Caco-2 (cell line): ENCODE measurements around the gene GIN1. TPM values are rescaled to one million over a fixed set of nuclear protein-coding genes. Genes with fewer than 3 reads are reported as not detected.
"Not testable (repeated sequence)": the region's sequence is repeated elsewhere in the genome, so short reads cannot be mapped to it uniquely, and the experiment has no call there.

Experiments used
- BruUV-seq: library from RNA; stranded (reverse); fragments of 400-500 nt; replicated peaks from 2 replicates; lab custom pipeline; 2021; lab: Mats Ljungman, UMichigan
- CTCF ChIA-PET: fragments of 300-600 bp; sonication (Branson Sonifier 250); formaldehyde crosslinking; loops from one replicate; lab custom pipeline; 2022; ENCODE audit warnings: antibody characterized with exemption; lab: Charles Lee
- POLR2A ChIA-PET: fragments of 300-600 bp; sonication (Branson Sonifier 250); formaldehyde crosslinking; loops from one replicate; lab custom pipeline; 2022; ENCODE audit warnings: antibody characterized with exemption; lab: Charles Lee
- DNase-seq, 2 experiments: peaks; one replicate each; pipeline versions ENCODE4 v3.0.0 to v3.0.0-alpha.2; 2020 to 2022
- H3K27me3 ChIP-seq: replicated peaks from 2 replicates; pipeline ENCODE4 v1.6.0; 2011; ENCODE audit warnings: low read length; ENCODE audit not compliant: control insufficient read depth, insufficient read depth
- H3K36me3 ChIP-seq: 2 replicates; pipeline ENCODE4 v1.5.1; 2011; ENCODE audit warnings: low read length; ENCODE audit not compliant: control insufficient read depth, insufficient read depth
- H3K4me1 ChIP-seq: fragments of 250-450 bp; sonication (Bioruptor Pico); 2 replicates; pipeline ENCODE4 v1.5.1; 2020; ENCODE audit warnings: mild to moderate bottlenecking
- H3K4me3 ChIP-seq: 2 replicates; pipeline ENCODE4 v1.5.1; 2011; ENCODE audit warnings: low read depth, mild to moderate bottlenecking, control low read depth, low read length
- H3K9me3 ChIP-seq: fragments of 250-450 bp; sonication (Bioruptor Pico); 2 replicates; pipeline ENCODE4 v1.5.1; 2020; ENCODE audit warnings: mild to moderate bottlenecking, moderate library complexity
- H3K27ac Mint-ChIP-seq: one replicate; pipeline ENCODE4 v1.8.0; 2022; ENCODE audit warnings: mixed read lengths; ENCODE audit not compliant: unreplicated experiment
- H3K27me3 Mint-ChIP-seq: one replicate; pipeline ENCODE4 v1.8.0; 2022; ENCODE audit warnings: mixed read lengths; ENCODE audit not compliant: insufficient read depth, unreplicated experiment
- H3K36me3 Mint-ChIP-seq: one replicate; pipeline ENCODE4 v1.8.0; 2022; ENCODE audit warnings: mild to moderate bottlenecking, mixed read lengths; ENCODE audit not compliant: insufficient read depth, unreplicated experiment
- H3K4me1 Mint-ChIP-seq: one replicate; pipeline ENCODE4 v1.8.0; 2022; ENCODE audit warnings: low read depth, mixed read lengths; ENCODE audit not compliant: unreplicated experiment
- H3K4me3 Mint-ChIP-seq: one replicate; pipeline ENCODE4 v1.8.0; 2022; ENCODE audit warnings: mild to moderate bottlenecking, moderate library complexity, mixed read lengths; ENCODE audit not compliant: unreplicated experiment
- H3K9me3 Mint-ChIP-seq: one replicate; pipeline ENCODE4 v1.8.0; 2022; ENCODE audit warnings: mixed read lengths; ENCODE audit not compliant: unreplicated experiment
- CTCF ChIP-seq, 2 experiments: fragments of 200-600 bp in 1 of 2; IDR thresholded peaks; 1 replicate in 1 of 2; 2 replicates in 1 of 2; pipeline versions ENCODE4 v1.5.1 to v1.8.0; 2011 to 2022; ENCODE audit warnings: antibody characterized with exemption in 1 of 2, control low read depth in 1 of 2, inconsistent platforms in 1 of 2, low read depth in 1 of 2, low read length in 1 of 2, mild to moderate bottlenecking in 1 of 2, moderate library complexity in 1 of 2; ENCODE audit not compliant: insufficient read depth in 1 of 2, severe bottlenecking in 1 of 2, unreplicated experiment in 1 of 2
- intact Hi-C: fragments of 100-400 bp; cut with micrococcal nuclease; formaldehyde crosslinking; loops from one replicate; pipeline ENCODE4 v1.10.0; 2022; ENCODE audit not compliant: unreplicated experiment
- total RNA-seq: library from RNA; stranded (reverse); gene quantifications from 2 replicates; pipeline ENCODE4 v1.2.3, GENCODE V29; 2022

GIN1 gene
- total RNA-seq, 1 experiment from 2014 or later, result 7.0 TPM

- Mint-ChIP-seq H3K27ac (no peak overlapping the region), H3K36me3 (peaks cover 7% of the 10 kb centered on the region), H3K4me3 (no peak overlapping the region), H3K4me1 (peaks cover 37% of the 10 kb centered on the region), H3K27me3 (no peaks in the 10 kb centered on the region), H3K9me3 (peaks cover 10% of the 10 kb centered on the region)
- POLR2A ChIA-PET, result no interaction called here
- no peaks in the 10 kb centered on the region for H3K36me3 ChIP-seq
- intact Hi-C loops, result loop anchor here (1.0 to 10.0 kb wide), 2 partner anchors 60 to 164 kb away; partner anchors contain the start of genes GIN1 and PPIP5K2
- H3K27me3 ChIP-seq, result no peaks in the 10 kb centered on the region
- H3K4me1 ChIP-seq, result peaks cover 50% of the 10 kb centered on the region
- no peak overlapping the region for H3K4me3 ChIP-seq
- BruUV-seq, result no TSS peak
- DNase-seq, result peak; percentile 48 to 59
- H3K9me3 ChIP-seq, result 0 out of 2 replicates have a peak, but pooled peaks cover 5% of the 10 kb centered on the region
- CTCF ChIA-PET, result no interaction called here
- no peak for TF ChIP-seq CTCF (IDR thresholded peaks at IDR 0.05; ENCODE audit: insufficient read depth in 1 of 2, low read depth in 1 of 2, low read length in 1 of 2, severe bottlenecking in 1 of 2, unreplicated experiment in 1 of 2)
These were observed 59.4 kb downstream of the GIN1 start for GRCh38 chr5:103060424-103060954.

- H3K4me3 ChIP-seq, result no peak overlapping the region
- no peaks in the 10 kb centered on the region for H3K27me3 Mint-ChIP-seq
- CTCF ChIA-PET, result no interaction called here
- POLR2A ChIA-PET, result no interaction called here
- no peak overlapping the region for H3K4me3 Mint-ChIP-seq
- no peak for TF ChIP-seq CTCF (IDR thresholded peaks at IDR 0.05; ENCODE audit: insufficient read depth in 1 of 2, low read depth in 1 of 2, low read length in 1 of 2, severe bottlenecking in 1 of 2, unreplicated experiment in 1 of 2)
- no peak for DNase-seq
- no TSS peak for BruUV-seq
- H3K9me3 ChIP-seq, result 0 out of 2 replicates have a peak, but pooled peaks cover 5% of the 10 kb centered on the region
- H3K36me3 Mint-ChIP-seq, result peaks cover 7% of the 10 kb centered on the region
- H3K9me3 Mint-ChIP-seq, result peaks cover 10% of the 10 kb centered on the region
- peaks cover 37% of the 10 kb centered on the region for H3K4me1 Mint-ChIP-seq
- H3K4me1 ChIP-seq, result peaks cover 50% of the 10 kb centered on the region
- H3K27ac Mint-ChIP-seq, result no peak overlapping the region
- H3K36me3 ChIP-seq, result no peaks in the 10 kb centered on the region
- H3K27me3 ChIP-seq, result no peaks in the 10 kb centered on the region
- intact Hi-C loops, result no loop called here
These were observed 60.4 kb downstream of the GIN1 start for GRCh38 chr5:103059525-103059924.

GRCh38 chr5:103057208-103058130, 62.5 kb downstream of the GIN1 start:
- TSS peak; percentile 74 for BruUV-seq
- peaks cover 50% of the 10 kb centered on the region for H3K4me1 ChIP-seq
- no peak for TF ChIP-seq CTCF (IDR thresholded peaks at IDR 0.05; ENCODE audit: insufficient read depth in 1 of 2, low read depth in 1 of 2, low read length in 1 of 2, severe bottlenecking in 1 of 2, unreplicated experiment in 1 of 2)
- H3K9me3 ChIP-seq, result peaks cover 8% of the 10 kb centered on the region; the same call in 1 of the 2 replicates
- intact Hi-C loops, result loop anchor here (1.0 kb wide), 1 partner anchor 11 kb away; no protein-coding TSS in a partner anchor
- ChIA-PET POLR2A (no interaction called here), CTCF (no interaction called here)
- H3K27ac Mint-ChIP-seq, result peak overlapping the region; percentile 83
- peaks cover 37% of the 10 kb centered on the region for H3K4me1 Mint-ChIP-seq
- H3K36me3 ChIP-seq, result no peaks in the 10 kb centered on the region
- peaks cover 7% of the 10 kb centered on the region for H3K36me3 Mint-ChIP-seq
- no peak overlapping the region for H3K4me3 ChIP-seq
- DNase-seq, result peak; percentile 63
- H3K27me3 ChIP-seq, result no peaks in the 10 kb centered on the region
- no peaks in the 10 kb centered on the region for H3K27me3 Mint-ChIP-seq
- peak overlapping the region; percentile 26 for H3K4me3 Mint-ChIP-seq
- H3K9me3 Mint-ChIP-seq, result peaks cover 10% of the 10 kb centered on the region

DNA sequence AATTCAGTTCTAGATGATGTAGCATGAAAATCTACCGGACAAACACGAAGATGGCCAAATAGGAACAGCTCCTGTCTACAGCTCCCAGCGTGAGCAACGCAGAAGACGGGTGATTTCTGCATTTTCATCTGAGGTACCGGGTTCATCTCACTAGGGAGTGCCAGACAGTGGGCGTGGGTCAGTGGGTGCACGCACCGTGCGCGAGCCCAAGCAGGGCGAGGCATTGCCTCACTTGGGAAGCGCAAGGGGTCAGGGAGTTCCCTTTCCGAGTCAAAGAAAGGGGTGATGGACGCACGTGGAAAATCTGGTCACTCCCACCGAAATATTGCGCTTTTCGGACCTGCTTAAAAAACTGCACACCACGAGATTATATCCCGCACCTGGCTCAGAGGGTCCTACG, 73.2 kb downstream of the GIN1 start:
- H3K27ac Mint-ChIP-seq, result not testable (repeated sequence)

More for the DNA sequence above, 73.2 kb downstream of the GIN1 start:
- H3K4me1 ChIP-seq, BruUV-seq, H3K36me3 Mint-ChIP-seq, H3K27me3 ChIP-seq, H3K27me3 Mint-ChIP-seq, H3K9me3 Mint-ChIP-seq, H3K9me3 ChIP-seq, CTCF ChIA-PET, POLR2A ChIA-PET, H3K36me3 ChIP-seq, H3K4me1 Mint-ChIP-seq, DNase-seq: not testable (repeated sequence)
- intact Hi-C loops, result loop anchor here (1.0 kb wide), 1 partner anchor 11 kb away; no protein-coding TSS in a partner anchor
- peak overlapping the region; percentile 60 for H3K4me3 Mint-ChIP-seq
- H3K4me3 ChIP-seq, result peak overlapping the region; percentile 20; the same call in 1 of the 2 replicates
